Calu3 (cell line): ENCODE data around the gene OR4F6. TPM values are rescaled to one million over a fixed set of nuclear protein-coding genes. Genes with fewer than 3 reads are reported as not detected.

Experiments
- BruUV-seq: library from RNA; stranded (reverse); fragments of 400-500 nt; replicated peaks from 2 replicates; lab custom pipeline; 2021; lab: Mats Ljungman, UMichigan
- CTCF ChIA-PET: fragments of 300-600 bp; sonication (Branson Sonifier 250); formaldehyde crosslinking; loops from one replicate; lab custom pipeline; 2022; ENCODE audit warnings: antibody characterized with exemption; lab: Charles Lee
- DNase-seq: peaks from one replicate; pipeline ENCODE4 v3.0.0; 2022
- H3K27ac Mint-ChIP-seq: one replicate; pipeline ENCODE4 v1.8.0; 2022; ENCODE audit warnings: mixed read lengths; ENCODE audit not compliant: unreplicated experiment
- H3K27me3 Mint-ChIP-seq: one replicate; pipeline ENCODE4 v1.8.0; 2022; ENCODE audit warnings: mixed read lengths; ENCODE audit not compliant: unreplicated experiment
- H3K36me3 Mint-ChIP-seq: one replicate; pipeline ENCODE4 v1.8.0; 2022; ENCODE audit warnings: mild to moderate bottlenecking, moderate library complexity, mixed read lengths; ENCODE audit not compliant: insufficient read depth, unreplicated experiment
- H3K4me1 Mint-ChIP-seq: one replicate; pipeline ENCODE4 v1.8.0; 2022; ENCODE audit warnings: mild to moderate bottlenecking, low read depth, mixed read lengths; ENCODE audit not compliant: unreplicated experiment
- H3K4me3 Mint-ChIP-seq: one replicate; pipeline ENCODE4 v1.8.0; 2022; ENCODE audit warnings: mild to moderate bottlenecking, low read depth, moderate library complexity, mixed read lengths; ENCODE audit not compliant: unreplicated experiment
- H3K9me3 Mint-ChIP-seq: one replicate; pipeline ENCODE4 v1.8.0; 2022; ENCODE audit warnings: low read depth, mixed read lengths; ENCODE audit not compliant: unreplicated experiment
- intact Hi-C: fragments of 100-400 bp; cut with micrococcal nuclease; formaldehyde crosslinking; loops from one replicate; pipeline ENCODE4 v1.10.0; 2022; ENCODE audit not compliant: unreplicated experiment
- total RNA-seq: library from RNA; stranded (reverse); gene quantifications from 2 replicates; pipeline ENCODE4 v1.2.3, GENCODE V29; 2022
- TF ChIP-seq, protein P1 (sequence below): fragments of 200-600 bp; IDR thresholded peaks from one replicate; pipeline ENCODE4 v1.8.0; 2022; ENCODE audit warnings: antibody characterized with exemption; ENCODE audit not compliant: unreplicated experiment

The OR4F6 gene
- total RNA-seq, 1 experiment from 2014 or later = not detected

DNA sequence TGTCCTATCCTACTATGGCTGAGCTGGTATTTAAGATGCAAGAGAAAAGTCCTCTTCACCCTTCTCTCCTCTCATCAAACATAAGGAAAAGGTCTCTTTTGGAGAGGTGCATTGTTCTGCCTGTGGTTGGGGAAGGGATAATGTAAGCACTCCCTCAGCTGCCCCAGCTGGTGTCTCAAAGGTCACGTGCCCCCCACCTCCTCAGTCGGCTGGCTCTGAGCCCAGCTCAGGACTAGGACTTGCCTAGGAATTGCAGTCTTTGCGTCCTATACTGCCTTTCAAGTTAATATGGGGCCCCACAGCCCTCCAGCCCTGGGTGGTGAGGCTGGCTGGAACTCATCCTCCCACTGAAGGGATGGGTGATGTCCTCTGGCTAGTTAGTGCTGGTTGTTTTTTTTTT is 38.3 kb downstream of the OR4F6 start:
- H3K27ac Mint-ChIP-seq = no peak overlapping the region
- H3K36me3 Mint-ChIP-seq = no peaks in the 10 kb centered on the region
- intact Hi-C loops = no loop called here
- CTCF ChIA-PET = no interaction called here
- TF ChIP-seq, protein P1, sequence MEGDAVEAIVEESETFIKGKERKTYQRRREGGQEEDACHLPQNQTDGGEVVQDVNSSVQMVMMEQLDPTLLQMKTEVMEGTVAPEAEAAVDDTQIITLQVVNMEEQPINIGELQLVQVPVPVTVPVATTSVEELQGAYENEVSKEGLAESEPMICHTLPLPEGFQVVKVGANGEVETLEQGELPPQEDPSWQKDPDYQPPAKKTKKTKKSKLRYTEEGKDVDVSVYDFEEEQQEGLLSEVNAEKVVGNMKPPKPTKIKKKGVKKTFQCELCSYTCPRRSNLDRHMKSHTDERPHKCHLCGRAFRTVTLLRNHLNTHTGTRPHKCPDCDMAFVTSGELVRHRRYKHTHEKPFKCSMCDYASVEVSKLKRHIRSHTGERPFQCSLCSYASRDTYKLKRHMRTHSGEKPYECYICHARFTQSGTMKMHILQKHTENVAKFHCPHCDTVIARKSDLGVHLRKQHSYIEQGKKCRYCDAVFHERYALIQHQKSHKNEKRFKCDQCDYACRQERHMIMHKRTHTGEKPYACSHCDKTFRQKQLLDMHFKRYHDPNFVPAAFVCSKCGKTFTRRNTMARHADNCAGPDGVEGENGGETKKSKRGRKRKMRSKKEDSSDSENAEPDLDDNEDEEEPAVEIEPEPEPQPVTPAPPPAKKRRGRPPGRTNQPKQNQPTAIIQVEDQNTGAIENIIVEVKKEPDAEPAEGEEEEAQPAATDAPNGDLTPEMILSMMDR = no peak
- peaks cover 7% of the 10 kb centered on the region for H3K27me3 Mint-ChIP-seq
- H3K4me3 Mint-ChIP-seq = no peak overlapping the region
- no peak for DNase-seq
- BruUV-seq = no TSS peak
- peaks cover 3% of the 10 kb centered on the region for H3K9me3 Mint-ChIP-seq
- no peaks in the 10 kb centered on the region for H3K4me1 Mint-ChIP-seq

- Mint-ChIP-seq H3K27ac (no peak overlapping the region), H3K9me3 (peaks cover 2% of the 10 kb centered on the region), H3K4me1 (no peaks in the 10 kb centered on the region), H3K27me3 (peaks cover 32% of the 10 kb centered on the region), H3K36me3 (no peaks in the 10 kb centered on the region), H3K4me3 (no peak overlapping the region)
- no TSS peak for BruUV-seq
- intact Hi-C loops = no loop called here
- TF ChIP-seq, protein P1 = no peak
- DNase-seq = no peak
- CTCF ChIA-PET = no interaction called here
Observed at GRCh38 chr15:101844916-101845315, 41.6 kb downstream of the OR4F6 start.

DNA sequence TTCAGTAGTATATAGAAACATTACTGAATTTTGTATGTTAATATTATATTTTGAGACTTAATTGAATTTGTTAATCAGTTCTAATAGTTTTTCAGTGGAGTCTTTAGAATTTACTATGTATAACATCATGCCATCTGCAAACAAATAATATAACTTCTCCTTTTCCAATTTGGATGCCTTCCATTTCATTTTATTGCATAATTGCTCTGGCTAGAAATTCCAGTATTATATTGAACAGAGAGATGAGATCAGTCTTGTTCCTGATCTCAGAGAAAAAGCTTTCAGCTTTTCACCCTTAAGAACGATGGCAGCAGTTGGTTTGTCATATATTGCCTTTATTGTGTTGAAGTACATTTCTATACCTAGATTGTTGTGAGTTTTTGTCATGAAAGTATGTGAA is 49.0 kb downstream of the OR4F6 start:
- Mint-ChIP-seq H3K4me1 (no peaks in the 10 kb centered on the region), H3K36me3 (no peaks in the 10 kb centered on the region)

More for the DNA sequence above, 49.0 kb downstream of the OR4F6 start:
- Mint-ChIP-seq H3K9me3 (peaks cover 2% of the 10 kb centered on the region), H3K27ac (no peak overlapping the region), H3K27me3 (peaks cover 19% of the 10 kb centered on the region), H3K4me3 (no peak overlapping the region)
- TF ChIP-seq, protein P1 = no peak
- BruUV-seq = no TSS peak
- CTCF ChIA-PET = no interaction called here
- intact Hi-C loops = no loop called here
- DNase-seq = no peak

Other genes with a start within 250 kb of the OR4F6 start
- 44.1 and 48.8 TPM in 2 replicates for gene TM2D3, start 151.1 kb upstream of the OR4F6 start, total RNA-seq
- gene TARS3, start 79.0 kb upstream of the OR4F6 start, total RNA-seq = 3.8 and 4.1 TPM in 2 replicates
- not detected in 2 replicates for gene OR4F15, start 8.7 kb downstream of the OR4F6 start, total RNA-seq